Effector memory CD4-positive, alpha-beta T cell (primary cell): ENCODE measurements around the gene MAPT.

Experiments used
- DNase-seq, 3 donors: peaks; one replicate each; pipeline ENCODE4 v3.0.0-alpha.2; 2020
- H3K27ac ChIP-seq: 2 replicates; pipeline ENCODE4 v1.7.0; 2013; ENCODE audit warnings: mild to moderate bottlenecking, low read length, moderate library complexity; ENCODE audit not compliant: insufficient read depth, poor library complexity, severe bottlenecking
- H3K27me3 ChIP-seq: replicated peaks from 2 replicates; pipeline ENCODE4 v1.7.0; 2013; ENCODE audit warnings: mild to moderate bottlenecking, low read length; ENCODE audit not compliant: insufficient read depth, control insufficient read depth, poor library complexity, severe bottlenecking
- H3K36me3 ChIP-seq: 2 replicates; pipeline ENCODE4 v1.7.0; 2013; ENCODE audit warnings: mild to moderate bottlenecking, low read length, moderate library complexity; ENCODE audit not compliant: control insufficient read depth, insufficient read depth
- H3K4me1 ChIP-seq: 2 replicates; pipeline ENCODE4 v1.7.0; 2013; ENCODE audit warnings: low read length, mild to moderate bottlenecking; ENCODE audit not compliant: control insufficient read depth, insufficient read depth, poor library complexity, severe bottlenecking
- H3K4me3 ChIP-seq: 2 replicates; pipeline ENCODE4 v1.7.0; 2013; ENCODE audit warnings: low read length, low read depth, mild to moderate bottlenecking; ENCODE audit not compliant: insufficient read depth, poor library complexity, severe bottlenecking
- H3K9me3 ChIP-seq: 2 replicates; pipeline ENCODE4 v1.7.0; 2013; ENCODE audit warnings: mild to moderate bottlenecking, low read length, moderate library complexity; ENCODE audit not compliant: control insufficient read depth

The MAPT gene

GRCh38 chr17:45981306-45981705 is 87.0 kb downstream of the MAPT start:
- Histone ChIP-seq H3K36me3 (no peaks in the 10 kb centered on the region), H3K27me3 (no peaks in the 10 kb centered on the region), H3K4me1 (no peaks in the 10 kb centered on the region), H3K9me3 (no peaks in the 10 kb centered on the region), H3K4me3 (no peak overlapping the region), H3K27ac (no peak overlapping the region)
- DNase-seq = no peak

GRCh38 chr17:45982791-45983613 is 88.6 kb downstream of the MAPT start:
- H3K4me1 ChIP-seq = no peaks in the 10 kb centered on the region
- H3K4me3 ChIP-seq = no peak overlapping the region
- H3K27ac ChIP-seq = no peak overlapping the region
- no peaks in the 10 kb centered on the region for H3K9me3 ChIP-seq
- DNase-seq = no peak
- no peaks in the 10 kb centered on the region for H3K27me3 ChIP-seq
- H3K36me3 ChIP-seq = no peaks in the 10 kb centered on the region

- Histone ChIP-seq H3K36me3 (no peaks in the 10 kb centered on the region), H3K27ac (no peak overlapping the region), H3K9me3 (no peaks in the 10 kb centered on the region), H3K27me3 (no peaks in the 10 kb centered on the region), H3K4me3 (no peak overlapping the region), H3K4me1 (no peaks in the 10 kb centered on the region)
- no peak for DNase-seq
These were observed 89.4 kb downstream of the MAPT start for GRCh38 chr17:45983614-45984310.

GRCh38 chr17:45984368-45984767 is 90.0 kb downstream of the MAPT start:
- Histone ChIP-seq H3K4me3 (no peak overlapping the region), H3K27ac (no peak overlapping the region), H3K9me3 (no peaks in the 10 kb centered on the region), H3K4me1 (no peaks in the 10 kb centered on the region), H3K27me3 (no peaks in the 10 kb centered on the region), H3K36me3 (no peaks in the 10 kb centered on the region)
- no peak for DNase-seq

- H3K36me3 ChIP-seq = no peaks in the 10 kb centered on the region
- no peak overlapping the region for H3K27ac ChIP-seq
- no peaks in the 10 kb centered on the region for H3K4me1 ChIP-seq
- no peaks in the 10 kb centered on the region for H3K9me3 ChIP-seq
- H3K27me3 ChIP-seq = no peaks in the 10 kb centered on the region
- DNase-seq = no peak
- no peak overlapping the region for H3K4me3 ChIP-seq
These were observed 91.1 kb downstream of the MAPT start for GRCh38 chr17:45985447-45985846.

- DNase-seq = no peak
- H3K9me3 ChIP-seq = no peaks in the 10 kb centered on the region
- H3K36me3 ChIP-seq = no peaks in the 10 kb centered on the region
These were observed 91.7 kb downstream of the MAPT start for GRCh38 chr17:45986056-45986455.

GRCh38 chr17:45987706-45988105 is 93.4 kb downstream of the MAPT start:
- Histone ChIP-seq H3K9me3 (no peaks in the 10 kb centered on the region), H3K4me1 (no peaks in the 10 kb centered on the region), H3K27me3 (no peaks in the 10 kb centered on the region), H3K4me3 (no peak overlapping the region), H3K36me3 (no peaks in the 10 kb centered on the region), H3K27ac (no peak overlapping the region)
- DNase-seq = no peak

More at GRCh38 chr17:45986056-45986455, 91.7 kb downstream of the MAPT start:
- Histone ChIP-seq H3K4me3 (no peak overlapping the region), H3K4me1 (no peaks in the 10 kb centered on the region), H3K27ac (no peak overlapping the region), H3K27me3 (no peaks in the 10 kb centered on the region)

GRCh38 chr17:45989759-45990158 is 95.4 kb downstream of the MAPT start:
- Histone ChIP-seq H3K36me3 (no peaks in the 10 kb centered on the region), H3K27ac (no peak overlapping the region), H3K4me1 (no peaks in the 10 kb centered on the region), H3K4me3 (no peak overlapping the region), H3K9me3 (no peaks in the 10 kb centered on the region), H3K27me3 (no peaks in the 10 kb centered on the region)
- DNase-seq = no peak

GRCh38 chr17:45990886-45991285 is 96.5 kb downstream of the MAPT start:
- H3K27me3 ChIP-seq = no peaks in the 10 kb centered on the region
- no peak overlapping the region for H3K27ac ChIP-seq
- no peak for DNase-seq
- H3K4me1 ChIP-seq = no peaks in the 10 kb centered on the region
- H3K4me3 ChIP-seq = no peak overlapping the region
- H3K9me3 ChIP-seq = no peaks in the 10 kb centered on the region
- H3K36me3 ChIP-seq = no peaks in the 10 kb centered on the region

GRCh38 chr17:45991341-45991740 is 97.0 kb downstream of the MAPT start:
- Histone ChIP-seq H3K4me1 (no peaks in the 10 kb centered on the region), H3K9me3 (no peaks in the 10 kb centered on the region), H3K36me3 (no peaks in the 10 kb centered on the region), H3K27ac (no peak overlapping the region), H3K4me3 (no peak overlapping the region), H3K27me3 (no peaks in the 10 kb centered on the region)
- no peak for DNase-seq
